ENCODE results near the gene GPX2.

- TF ChIP-seq POLR2A (IDR thresholded peaks at IDR 0.05) = no peak
- no peak for TF ChIP-seq CTCF (IDR thresholded peaks at IDR 0.05 in 4 of 5, conservative IDR thresholded peaks at IDR 0.05 in 1 of 5)
These were observed 10.3 kb downstream of the GPX2 start for GRCh38 chr14:64932231-64932630.

Data from gastrocnemius medialis (tissue), 4 donors.